ENCODE results near the gene ERICH6.

Gene ERICH6

DNA sequence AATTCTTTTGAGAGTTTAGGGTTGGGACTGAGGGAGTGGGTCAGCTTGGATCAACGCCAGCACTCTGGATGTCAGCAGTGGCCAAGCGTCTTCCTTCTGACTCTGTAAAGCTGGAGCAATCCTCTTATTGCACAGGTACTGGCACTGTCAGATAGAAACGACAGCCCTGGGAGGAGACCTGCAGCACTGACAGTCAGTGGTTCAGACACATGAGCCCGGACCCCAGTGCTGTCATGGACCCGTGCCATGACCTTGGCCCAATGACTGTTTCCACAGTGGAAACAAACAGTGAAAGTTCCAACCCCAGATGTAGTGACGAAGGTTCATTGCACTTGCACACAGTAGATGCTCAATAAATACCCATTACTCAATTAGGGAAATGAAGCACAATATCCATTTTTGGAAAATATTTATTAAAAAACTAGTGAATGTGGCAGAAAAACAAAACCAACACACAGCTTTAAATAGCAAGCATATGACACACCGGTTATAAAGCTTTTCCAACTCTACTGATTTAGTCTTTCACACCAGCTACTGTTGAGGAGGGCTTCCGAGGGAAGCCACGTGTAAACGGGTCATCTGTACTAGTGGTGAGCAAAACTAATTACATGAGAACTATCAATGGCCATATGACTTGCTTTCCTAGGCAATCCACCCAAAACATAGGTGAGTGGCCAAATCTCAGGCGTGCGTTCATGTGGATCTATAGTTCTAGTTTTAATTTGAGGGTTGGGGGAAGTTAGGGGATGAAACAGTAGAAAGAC lies 37.2 kb upstream of the ERICH6 start:
- TF ChIP-seq TAF1 (IDR thresholded peaks at IDR 0.05; ENCODE audit: borderline replicate concordance, insufficient read depth, low read length) = no peak
- no peak for TF ChIP-seq FOXP2 (optimal IDR thresholded peaks at IDR 0.05; ENCODE audit: borderline replicate concordance, extremely low read depth, extremely low read length, insufficient read depth)
- TF ChIP-seq, protein P1, sequence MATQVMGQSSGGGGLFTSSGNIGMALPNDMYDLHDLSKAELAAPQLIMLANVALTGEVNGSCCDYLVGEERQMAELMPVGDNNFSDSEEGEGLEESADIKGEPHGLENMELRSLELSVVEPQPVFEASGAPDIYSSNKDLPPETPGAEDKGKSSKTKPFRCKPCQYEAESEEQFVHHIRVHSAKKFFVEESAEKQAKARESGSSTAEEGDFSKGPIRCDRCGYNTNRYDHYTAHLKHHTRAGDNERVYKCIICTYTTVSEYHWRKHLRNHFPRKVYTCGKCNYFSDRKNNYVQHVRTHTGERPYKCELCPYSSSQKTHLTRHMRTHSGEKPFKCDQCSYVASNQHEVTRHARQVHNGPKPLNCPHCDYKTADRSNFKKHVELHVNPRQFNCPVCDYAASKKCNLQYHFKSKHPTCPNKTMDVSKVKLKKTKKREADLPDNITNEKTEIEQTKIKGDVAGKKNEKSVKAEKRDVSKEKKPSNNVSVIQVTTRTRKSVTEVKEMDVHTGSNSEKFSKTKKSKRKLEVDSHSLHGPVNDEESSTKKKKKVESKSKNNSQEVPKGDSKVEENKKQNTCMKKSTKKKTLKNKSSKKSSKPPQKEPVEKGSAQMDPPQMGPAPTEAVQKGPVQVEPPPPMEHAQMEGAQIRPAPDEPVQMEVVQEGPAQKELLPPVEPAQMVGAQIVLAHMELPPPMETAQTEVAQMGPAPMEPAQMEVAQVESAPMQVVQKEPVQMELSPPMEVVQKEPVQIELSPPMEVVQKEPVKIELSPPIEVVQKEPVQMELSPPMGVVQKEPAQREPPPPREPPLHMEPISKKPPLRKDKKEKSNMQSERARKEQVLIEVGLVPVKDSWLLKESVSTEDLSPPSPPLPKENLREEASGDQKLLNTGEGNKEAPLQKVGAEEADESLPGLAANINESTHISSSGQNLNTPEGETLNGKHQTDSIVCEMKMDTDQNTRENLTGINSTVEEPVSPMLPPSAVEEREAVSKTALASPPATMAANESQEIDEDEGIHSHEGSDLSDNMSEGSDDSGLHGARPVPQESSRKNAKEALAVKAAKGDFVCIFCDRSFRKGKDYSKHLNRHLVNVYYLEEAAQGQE (IDR thresholded peaks at IDR 0.05; ENCODE audit: insufficient read depth in 1 of 2, low read depth in 2 of 2, low read length in 2 of 2) = no peak
- TF ChIP-seq SIN3A (IDR thresholded peaks at IDR 0.05; ENCODE audit: borderline replicate concordance, insufficient read depth, low read length) = no peak
- TF ChIP-seq POLR2AphosphoS5 (IDR thresholded peaks at IDR 0.05; ENCODE audit: low read depth, low read length) = no peak

DNA sequence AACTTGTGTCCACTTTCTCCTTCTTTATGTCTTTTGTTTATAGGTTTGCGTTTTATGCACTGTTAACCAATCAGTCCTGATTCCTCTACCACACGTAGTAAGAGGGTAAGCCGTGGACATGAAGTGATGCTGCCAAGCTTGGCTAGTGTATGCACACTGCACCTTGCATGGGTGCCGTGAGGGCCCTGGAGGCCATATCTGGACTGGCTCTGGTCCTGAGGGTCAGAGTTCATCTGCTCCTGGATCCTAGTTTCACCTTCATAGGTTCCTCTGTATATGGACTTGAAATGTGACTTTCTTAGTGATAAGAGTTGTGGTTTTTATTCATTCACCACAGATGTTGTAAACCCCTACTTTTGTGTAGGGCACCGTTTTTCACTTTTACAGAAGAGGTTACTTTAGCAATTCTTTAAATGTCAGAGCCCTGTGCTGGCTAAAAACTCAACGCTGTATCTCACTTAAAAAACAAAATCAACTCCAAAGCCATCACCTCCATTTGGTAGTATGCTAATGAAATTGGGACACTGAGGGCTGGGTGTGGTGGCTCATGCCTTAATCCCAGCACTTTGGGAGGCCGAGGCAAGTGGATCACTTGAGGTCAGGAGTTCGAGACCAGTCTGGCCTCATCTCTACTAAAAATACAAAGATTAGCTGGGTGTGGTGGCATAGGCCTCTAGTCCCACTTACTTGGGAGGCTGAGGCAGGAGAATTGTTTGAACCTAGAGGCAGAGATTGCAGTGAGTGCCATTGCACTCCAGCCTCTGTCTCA lies 36.3 kb upstream of the ERICH6 start:
- no peak for TF ChIP-seq TAF1 (IDR thresholded peaks at IDR 0.05; ENCODE audit: borderline replicate concordance, insufficient read depth, low read length)
- TF ChIP-seq, protein P1 (IDR thresholded peaks at IDR 0.05; ENCODE audit: insufficient read depth in 1 of 2, low read depth in 2 of 2, low read length in 2 of 2) = no peak
- no peak for TF ChIP-seq FOXP2 (optimal IDR thresholded peaks at IDR 0.05; ENCODE audit: borderline replicate concordance, extremely low read depth, extremely low read length, insufficient read depth)
- no peak for TF ChIP-seq POLR2AphosphoS5 (IDR thresholded peaks at IDR 0.05; ENCODE audit: low read depth, low read length)
- no peak for TF ChIP-seq SIN3A (IDR thresholded peaks at IDR 0.05; ENCODE audit: borderline replicate concordance, insufficient read depth, low read length)

DNA sequence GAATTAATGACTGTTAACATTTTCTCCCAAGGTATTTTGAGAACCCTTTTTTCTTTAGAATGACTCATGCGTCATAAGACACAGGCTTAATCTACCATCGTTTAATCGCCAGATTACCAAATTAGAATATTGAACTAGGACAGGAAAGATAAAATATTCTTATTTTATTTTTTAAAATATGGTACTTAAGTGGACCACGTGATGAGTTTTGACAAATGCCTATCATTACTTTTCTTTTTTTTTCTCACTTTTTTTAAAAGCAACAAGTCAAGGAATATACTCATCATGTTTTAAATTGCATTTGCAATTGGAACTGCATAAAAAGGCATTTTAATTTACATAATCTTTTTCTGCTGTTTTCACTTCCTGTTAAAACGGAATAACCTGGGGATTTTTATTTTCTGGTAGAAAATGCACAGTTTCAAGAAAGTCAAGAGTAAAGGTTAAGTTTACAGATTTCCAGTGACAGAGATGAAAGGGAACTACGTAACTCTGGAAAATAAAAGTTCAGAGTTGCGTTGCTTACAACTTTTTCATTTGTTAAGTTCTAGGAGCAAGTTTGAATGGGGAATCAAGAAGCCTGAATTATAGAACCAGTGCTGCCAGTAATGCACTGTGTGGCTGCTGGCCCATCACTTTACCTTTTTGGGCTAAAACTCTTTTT lies 35.6 kb upstream of the ERICH6 start:
- TF ChIP-seq SIN3A (IDR thresholded peaks at IDR 0.05; ENCODE audit: borderline replicate concordance, insufficient read depth, low read length) (no peak), TAF1 (IDR thresholded peaks at IDR 0.05; ENCODE audit: borderline replicate concordance, insufficient read depth, low read length) (no peak), POLR2AphosphoS5 (IDR thresholded peaks at IDR 0.05; ENCODE audit: low read depth, low read length) (no peak), FOXP2 (optimal IDR thresholded peaks at IDR 0.05; ENCODE audit: borderline replicate concordance, extremely low read depth, extremely low read length, insufficient read depth) (no peak)
- TF ChIP-seq, protein P1 (IDR thresholded peaks at IDR 0.05; ENCODE audit: insufficient read depth in 1 of 2, low read depth in 2 of 2, low read length in 2 of 2) = no peak

DNA sequence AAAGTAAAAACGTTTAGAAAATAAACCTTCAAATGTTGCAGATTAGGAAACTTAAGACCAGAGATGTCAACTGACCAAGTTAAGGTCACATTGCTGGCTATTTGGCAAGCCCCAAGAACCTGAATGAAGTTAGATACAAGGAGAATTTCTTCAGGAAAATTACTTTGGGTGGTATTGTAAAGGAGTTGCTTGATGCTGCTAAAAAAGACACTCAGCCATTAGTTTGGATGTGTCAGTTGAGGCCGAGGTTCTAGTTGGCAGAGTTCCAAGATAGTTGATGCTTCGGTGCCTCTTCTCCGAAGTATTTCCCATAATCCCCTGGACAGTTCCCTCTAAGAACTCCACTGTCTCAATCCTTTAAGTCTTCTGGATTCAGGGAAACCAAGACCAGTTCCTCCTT lies 35.0 kb upstream of the ERICH6 start:
- TF ChIP-seq TAF1 (IDR thresholded peaks at IDR 0.05; ENCODE audit: borderline replicate concordance, insufficient read depth, low read length) = no peak
- no peak for TF ChIP-seq FOXP2 (optimal IDR thresholded peaks at IDR 0.05; ENCODE audit: borderline replicate concordance, extremely low read depth, extremely low read length, insufficient read depth)
- no peak for TF ChIP-seq POLR2AphosphoS5 (IDR thresholded peaks at IDR 0.05; ENCODE audit: low read depth, low read length)
- TF ChIP-seq, protein P1 (IDR thresholded peaks at IDR 0.05; ENCODE audit: insufficient read depth in 1 of 2, low read depth in 2 of 2, low read length in 2 of 2) = no peak
- TF ChIP-seq SIN3A (IDR thresholded peaks at IDR 0.05; ENCODE audit: borderline replicate concordance, insufficient read depth, low read length) = no peak

Data from PFSK-1 (cell line).